C4-2B (cell line): ENCODE results near the gene PSMF1.
"Not testable (repeated sequence)": the region's sequence is repeated elsewhere in the genome, so short reads cannot be mapped to it uniquely, and the experiment has no call there.

ENCODE experiments used
- ZFX ChIP-seq: fragments of 450-650 bp; IDR thresholded peaks from 2 replicates; pipeline ENCODE4 v1.6.1; 2017
- TF ChIP-seq, protein P1 (sequence below): fragments of 450-650 bp; conservative IDR thresholded peaks from 2 replicates; pipeline ENCODE4 v1.5.1; 2017; ENCODE audit warnings: mild to moderate bottlenecking

DNA sequence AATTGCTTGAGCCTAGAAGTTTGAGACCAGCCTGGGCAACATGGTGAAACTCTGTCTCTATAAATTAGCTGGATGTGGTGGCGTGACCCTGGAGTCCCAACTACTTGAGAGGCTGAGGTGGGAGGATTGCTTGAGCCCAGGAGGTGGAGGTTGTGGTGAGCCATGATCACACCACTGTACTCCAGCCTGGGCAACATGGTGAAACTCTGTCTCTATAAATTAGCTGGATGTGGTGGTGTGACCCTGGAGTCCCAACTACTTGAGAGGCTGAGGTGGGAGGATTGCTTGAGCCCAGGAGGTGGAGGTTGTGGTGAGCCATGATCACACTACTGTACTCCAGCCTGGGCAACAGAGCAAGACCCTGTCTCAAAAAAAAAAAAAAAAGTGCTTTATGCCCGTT, 31.4 kb downstream of the PSMF1 start:
- TF ChIP-seq, protein P1, sequence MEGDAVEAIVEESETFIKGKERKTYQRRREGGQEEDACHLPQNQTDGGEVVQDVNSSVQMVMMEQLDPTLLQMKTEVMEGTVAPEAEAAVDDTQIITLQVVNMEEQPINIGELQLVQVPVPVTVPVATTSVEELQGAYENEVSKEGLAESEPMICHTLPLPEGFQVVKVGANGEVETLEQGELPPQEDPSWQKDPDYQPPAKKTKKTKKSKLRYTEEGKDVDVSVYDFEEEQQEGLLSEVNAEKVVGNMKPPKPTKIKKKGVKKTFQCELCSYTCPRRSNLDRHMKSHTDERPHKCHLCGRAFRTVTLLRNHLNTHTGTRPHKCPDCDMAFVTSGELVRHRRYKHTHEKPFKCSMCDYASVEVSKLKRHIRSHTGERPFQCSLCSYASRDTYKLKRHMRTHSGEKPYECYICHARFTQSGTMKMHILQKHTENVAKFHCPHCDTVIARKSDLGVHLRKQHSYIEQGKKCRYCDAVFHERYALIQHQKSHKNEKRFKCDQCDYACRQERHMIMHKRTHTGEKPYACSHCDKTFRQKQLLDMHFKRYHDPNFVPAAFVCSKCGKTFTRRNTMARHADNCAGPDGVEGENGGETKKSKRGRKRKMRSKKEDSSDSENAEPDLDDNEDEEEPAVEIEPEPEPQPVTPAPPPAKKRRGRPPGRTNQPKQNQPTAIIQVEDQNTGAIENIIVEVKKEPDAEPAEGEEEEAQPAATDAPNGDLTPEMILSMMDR, result not testable (repeated sequence)
- TF ChIP-seq ZFX, result not testable (repeated sequence)
